Activated naive CD4-positive, alpha-beta T cell treated with anti-CD3 and anti-CD28 coated beads, Interleukin-2, amount 50 U/mL, for 24 hours (primary cell): Measurements from ENCODE around the gene MAML1.

ENCODE experiments used
- H3K27ac Mint-ChIP-seq: one replicate; pipeline ENCODE4 v1.8.0; 2021; ENCODE audit warnings: mild to moderate bottlenecking, mixed read lengths
- H3K27me3 Mint-ChIP-seq: one replicate; pipeline ENCODE4 v1.8.0; 2021; ENCODE audit warnings: mixed read lengths
- H3K36me3 Mint-ChIP-seq: one replicate; pipeline ENCODE4 v1.8.0; 2021; ENCODE audit warnings: mixed read lengths
- H3K4me1 Mint-ChIP-seq: one replicate; pipeline ENCODE4 v1.8.0; 2021; ENCODE audit warnings: mixed read lengths
- H3K4me3 Mint-ChIP-seq: one replicate; pipeline ENCODE4 v1.8.0; 2021; ENCODE audit warnings: mild to moderate bottlenecking, mixed read lengths
- H3K9me3 Mint-ChIP-seq: one replicate; pipeline ENCODE4 v1.8.0; 2021; ENCODE audit warnings: mixed read lengths

Gene MAML1

DNA sequence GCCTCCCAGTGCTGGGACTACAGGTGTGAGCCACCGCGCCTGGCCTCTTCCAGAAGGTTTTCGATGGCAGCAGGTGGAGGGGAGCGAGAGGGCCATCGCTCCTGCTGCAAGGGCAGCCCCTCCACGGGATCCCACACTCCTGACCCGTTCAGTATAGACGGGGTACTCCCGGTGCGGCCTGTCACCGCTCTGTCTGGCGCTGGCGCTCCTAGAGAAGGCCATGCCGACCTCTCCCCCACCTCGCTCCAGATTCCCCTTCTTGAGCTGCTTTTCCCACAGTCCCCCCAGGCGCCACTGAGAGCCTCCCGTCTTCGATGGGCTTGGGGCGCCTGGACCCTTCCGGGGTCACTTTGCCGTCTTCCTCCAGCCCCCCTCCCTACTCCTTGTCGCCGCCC, 83.8 kb downstream of the MAML1 start:
- Mint-ChIP-seq H3K9me3 (no peaks in the 10 kb centered on the region), H3K4me3 (no peak overlapping the region)

DNA sequence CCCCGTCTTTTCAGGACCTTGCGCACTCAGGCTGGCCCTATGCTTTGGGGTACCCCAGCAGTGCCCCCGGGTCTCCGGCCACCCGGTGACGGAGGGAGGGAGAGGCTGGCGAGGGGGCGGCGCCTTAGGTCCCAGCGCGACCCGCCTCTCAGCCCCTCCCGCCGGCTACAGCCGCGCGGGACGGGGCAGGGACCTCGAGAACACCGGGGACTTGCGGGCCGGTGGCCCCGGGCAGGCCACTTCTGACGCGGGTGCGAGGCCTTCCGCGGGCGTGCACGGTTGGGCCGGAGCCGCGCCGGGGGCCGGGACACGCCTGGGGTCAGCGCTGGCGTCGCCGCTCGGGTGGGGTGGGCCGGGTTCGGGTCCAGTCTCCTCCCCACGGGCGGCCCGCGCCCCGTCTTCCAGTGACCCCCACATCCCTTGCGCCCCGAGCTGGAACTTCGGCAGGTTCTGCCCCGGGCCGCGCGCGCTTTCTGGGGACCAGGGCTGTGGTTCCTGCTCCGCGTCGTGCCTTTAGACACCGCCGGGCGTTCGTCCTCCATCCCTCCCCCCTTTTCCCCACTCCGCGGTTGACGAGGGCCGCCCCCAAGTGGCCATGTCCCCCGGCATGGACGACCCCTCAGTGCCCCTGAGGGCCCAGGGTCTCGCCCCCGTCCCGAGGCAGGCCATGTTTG, 84.3 kb downstream of the MAML1 start:
- H3K4me3 Mint-ChIP-seq, result peak overlapping the region; percentile 42
- H3K27me3 Mint-ChIP-seq, result no peaks in the 10 kb centered on the region
- no peaks in the 10 kb centered on the region for H3K9me3 Mint-ChIP-seq
- H3K36me3 Mint-ChIP-seq, result peaks cover 1% of the 10 kb centered on the region
- peaks cover 27% of the 10 kb centered on the region for H3K4me1 Mint-ChIP-seq
- no peak overlapping the region for H3K27ac Mint-ChIP-seq

More for the DNA sequence above, 83.8 kb downstream of the MAML1 start:
- H3K36me3 Mint-ChIP-seq, result peaks cover 1% of the 10 kb centered on the region
- H3K4me1 Mint-ChIP-seq, result peaks cover 24% of the 10 kb centered on the region
- H3K27ac Mint-ChIP-seq, result no peak overlapping the region
- no peaks in the 10 kb centered on the region for H3K27me3 Mint-ChIP-seq

GRCh38 chr5:179817470-179817840, 84.8 kb downstream of the MAML1 start:
- Mint-ChIP-seq H3K4me3 (peak overlapping the region; percentile 42), H3K36me3 (peaks cover 1% of the 10 kb centered on the region), H3K27me3 (no peaks in the 10 kb centered on the region), H3K9me3 (no peaks in the 10 kb centered on the region), H3K27ac (no peak overlapping the region), H3K4me1 (peaks cover 32% of the 10 kb centered on the region)

DNA sequence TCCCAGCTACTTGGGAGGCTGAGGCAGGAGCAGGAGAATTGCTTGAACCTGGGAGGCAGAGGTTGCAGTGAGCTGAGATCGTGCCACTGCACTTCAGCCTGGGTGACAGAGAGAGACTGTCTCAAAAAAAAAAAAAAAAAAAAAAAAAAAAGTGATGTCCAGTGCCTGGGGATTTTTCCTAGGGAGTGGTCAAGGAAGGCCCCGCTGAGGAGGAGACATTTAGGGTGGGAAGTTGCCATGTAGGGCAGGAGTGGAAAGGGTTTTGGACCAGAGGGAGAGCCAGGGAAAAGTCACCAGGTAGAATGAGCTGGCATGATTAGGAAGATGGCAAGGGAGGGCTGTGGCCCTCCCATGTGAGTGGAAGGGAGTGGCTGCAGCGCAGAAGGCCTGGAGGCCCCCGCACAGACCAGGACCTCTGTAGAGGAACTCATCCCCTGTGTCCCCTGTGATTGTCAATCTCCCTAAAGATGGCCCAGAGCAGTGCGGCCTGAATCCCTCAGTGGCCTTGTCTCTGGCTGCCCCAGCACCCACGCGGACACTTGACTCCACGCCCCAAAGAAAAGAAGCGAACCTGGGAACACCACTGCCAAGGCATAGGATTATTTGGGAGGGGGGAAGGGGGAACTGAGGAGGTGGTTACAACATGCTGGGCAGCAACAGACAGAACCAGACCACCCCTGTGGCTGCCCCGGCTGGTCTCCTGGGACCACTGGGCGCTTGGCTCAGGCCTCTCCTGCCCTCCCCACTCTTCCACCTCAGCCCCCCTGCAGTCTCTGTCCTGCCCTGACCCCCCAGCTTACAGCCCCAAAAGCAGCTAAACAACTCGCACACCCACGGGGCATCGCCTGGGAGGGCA, 85.5 kb downstream of the MAML1 start:
- H3K4me1 Mint-ChIP-seq, result peaks cover 39% of the 10 kb centered on the region
- H3K9me3 Mint-ChIP-seq, result no peaks in the 10 kb centered on the region
- no peak overlapping the region for H3K27ac Mint-ChIP-seq
- no peaks in the 10 kb centered on the region for H3K27me3 Mint-ChIP-seq
- peak overlapping the region; percentile 80 for H3K4me3 Mint-ChIP-seq
- peaks cover 3% of the 10 kb centered on the region for H3K36me3 Mint-ChIP-seq

- Mint-ChIP-seq H3K4me3 (peak overlapping the region; percentile 80), H3K36me3 (peaks cover 3% of the 10 kb centered on the region), H3K27ac (no peak overlapping the region), H3K9me3 (no peaks in the 10 kb centered on the region), H3K27me3 (no peaks in the 10 kb centered on the region), H3K4me1 (peaks cover 42% of the 10 kb centered on the region)
Observed at GRCh38 chr5:179818746-179819295, 86.2 kb downstream of the MAML1 start.

- peak overlapping the region; percentile 85 for H3K27ac Mint-ChIP-seq
- peaks cover 4% of the 10 kb centered on the region for H3K36me3 Mint-ChIP-seq
- peaks cover 44% of the 10 kb centered on the region for H3K4me1 Mint-ChIP-seq
- H3K27me3 Mint-ChIP-seq, result no peaks in the 10 kb centered on the region
- H3K9me3 Mint-ChIP-seq, result no peaks in the 10 kb centered on the region
- peak overlapping the region; percentile 79 for H3K4me3 Mint-ChIP-seq
Observed at GRCh38 chr5:179819296-179820126, 86.9 kb downstream of the MAML1 start.

GRCh38 chr5:179820127-179820482, 87.5 kb downstream of the MAML1 start:
- Mint-ChIP-seq H3K36me3 (peaks cover 7% of the 10 kb centered on the region), H3K4me3 (peak overlapping the region; percentile 79), H3K9me3 (no peaks in the 10 kb centered on the region), H3K4me1 (peaks cover 50% of the 10 kb centered on the region), H3K27ac (peak overlapping the region; percentile 85), H3K27me3 (no peaks in the 10 kb centered on the region)

- Mint-ChIP-seq H3K4me3 (peak within 1 kb of the TSS; percentile 93), H3K36me3 (peaks cover 7% of the 10 kb centered on the region), H3K27ac (peak within 1 kb of the TSS; percentile 88), H3K9me3 (no peaks in the 10 kb centered on the region), H3K4me1 (peaks cover 52% of the 10 kb centered on the region), H3K27me3 (no peaks in the 10 kb centered on the region)
Observed at GRCh38 chr5:179820483-179821297, 88.1 kb downstream of the MAML1 start, which contains the start of gene SQSTM1. TSS of gene SQSTM1 (plus strand) at chr5:179820905. CDS start at chr5:179820937, 32 bp downstream.

DNA sequence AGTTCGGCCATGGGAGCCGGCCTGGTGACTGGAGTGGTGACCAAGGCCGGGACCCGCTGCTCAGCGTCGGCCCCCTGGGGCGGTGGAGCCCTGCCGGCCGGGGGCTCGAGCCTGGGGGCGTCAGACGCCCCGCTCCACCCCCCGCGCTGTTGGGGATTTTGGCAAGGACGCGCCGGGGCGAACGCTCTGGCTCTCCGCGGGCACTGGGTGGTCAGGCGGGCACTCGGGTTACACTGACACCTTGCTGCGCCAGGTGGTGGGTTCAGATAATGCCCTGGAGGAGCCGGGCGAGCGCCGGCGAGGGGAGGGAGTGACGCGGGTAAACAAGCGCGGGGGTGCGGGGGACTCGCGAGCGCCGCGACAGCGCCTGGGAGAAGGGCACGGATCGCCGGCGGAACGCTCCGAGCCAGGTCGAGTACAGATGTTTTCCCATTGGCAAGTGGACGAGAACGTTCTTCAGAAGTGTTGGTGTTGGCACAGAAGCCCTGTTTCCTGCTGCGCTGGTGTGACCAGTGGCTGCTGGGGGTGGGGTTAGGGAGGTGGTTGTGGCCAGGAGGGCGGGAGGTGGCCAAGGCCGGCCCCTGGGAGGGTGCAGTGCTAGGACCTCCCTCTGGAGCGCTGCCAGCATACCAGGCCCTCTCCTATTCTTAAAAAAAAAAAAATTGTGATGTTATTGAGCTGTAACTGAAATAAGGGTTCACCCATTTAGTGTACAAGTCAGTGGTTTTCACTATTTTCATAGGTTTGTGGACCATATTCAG, 88.9 kb downstream of the MAML1 start:
- peak overlapping the region; percentile 93 for H3K4me3 Mint-ChIP-seq
- H3K4me1 Mint-ChIP-seq, result peaks cover 52% of the 10 kb centered on the region
- no peaks in the 10 kb centered on the region for H3K9me3 Mint-ChIP-seq

DNA sequence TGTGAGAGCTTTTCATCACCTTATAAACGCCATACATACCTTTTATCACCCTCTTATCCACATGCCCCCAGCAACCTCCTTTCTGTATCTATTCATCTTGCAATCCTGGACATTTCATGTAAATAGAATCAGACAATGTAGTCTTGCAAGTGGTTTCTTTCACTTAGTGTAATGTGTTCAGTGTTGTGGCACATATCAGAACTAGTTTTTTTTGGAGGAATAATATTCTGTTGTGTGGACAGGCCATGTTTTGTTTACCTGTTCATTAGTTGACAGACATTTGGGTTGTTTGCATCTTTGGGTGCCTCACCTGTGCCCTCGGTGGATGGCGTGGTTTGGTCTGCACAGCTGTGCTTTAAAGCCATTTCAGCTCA, 89.4 kb downstream of the MAML1 start:
- Mint-ChIP-seq H3K9me3 (no peaks in the 10 kb centered on the region), H3K27ac (peak overlapping the region; percentile 88), H3K27me3 (no peaks in the 10 kb centered on the region), H3K36me3 (peaks cover 5% of the 10 kb centered on the region), H3K4me1 (peaks cover 56% of the 10 kb centered on the region), H3K4me3 (peak overlapping the region; percentile 93)

More for the DNA sequence above, 88.9 kb downstream of the MAML1 start:
- Mint-ChIP-seq H3K27ac (peak overlapping the region; percentile 88), H3K36me3 (peaks cover 5% of the 10 kb centered on the region), H3K27me3 (no peaks in the 10 kb centered on the region)

DNA sequence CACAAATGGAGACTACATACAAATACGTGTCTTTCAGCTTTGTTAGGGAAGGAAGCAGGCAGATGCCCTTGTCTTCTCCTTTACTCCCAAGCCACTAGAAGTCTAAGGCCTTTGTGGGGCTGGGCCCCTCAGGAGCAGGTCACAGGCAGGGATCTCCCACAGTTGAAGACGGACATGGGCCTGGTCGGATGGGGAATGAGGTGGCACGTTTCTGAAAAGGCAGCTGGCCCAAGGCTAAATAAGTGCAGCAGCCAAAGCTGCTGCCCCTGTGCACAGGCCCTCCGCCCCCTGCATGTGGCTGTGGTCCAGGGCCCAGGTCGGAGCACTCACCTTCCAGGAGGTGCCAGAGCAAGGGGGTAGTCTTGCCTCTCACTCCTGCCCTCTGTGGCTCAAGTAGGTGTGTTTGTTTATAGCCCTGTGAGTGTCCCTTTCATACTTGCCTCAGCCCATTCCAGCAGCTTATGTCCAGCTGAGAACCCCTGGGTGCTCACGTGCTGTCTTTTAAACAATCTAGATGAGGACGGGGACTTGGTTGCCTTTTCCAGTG, 89.9 kb downstream of the MAML1 start:
- H3K27me3 Mint-ChIP-seq, result no peaks in the 10 kb centered on the region
- H3K36me3 Mint-ChIP-seq, result peaks cover 5% of the 10 kb centered on the region
- peak overlapping the region; percentile 93 for H3K4me3 Mint-ChIP-seq
- peaks cover 59% of the 10 kb centered on the region for H3K4me1 Mint-ChIP-seq
- H3K9me3 Mint-ChIP-seq, result no peaks in the 10 kb centered on the region
- H3K27ac Mint-ChIP-seq, result peak overlapping the region; percentile 51

DNA sequence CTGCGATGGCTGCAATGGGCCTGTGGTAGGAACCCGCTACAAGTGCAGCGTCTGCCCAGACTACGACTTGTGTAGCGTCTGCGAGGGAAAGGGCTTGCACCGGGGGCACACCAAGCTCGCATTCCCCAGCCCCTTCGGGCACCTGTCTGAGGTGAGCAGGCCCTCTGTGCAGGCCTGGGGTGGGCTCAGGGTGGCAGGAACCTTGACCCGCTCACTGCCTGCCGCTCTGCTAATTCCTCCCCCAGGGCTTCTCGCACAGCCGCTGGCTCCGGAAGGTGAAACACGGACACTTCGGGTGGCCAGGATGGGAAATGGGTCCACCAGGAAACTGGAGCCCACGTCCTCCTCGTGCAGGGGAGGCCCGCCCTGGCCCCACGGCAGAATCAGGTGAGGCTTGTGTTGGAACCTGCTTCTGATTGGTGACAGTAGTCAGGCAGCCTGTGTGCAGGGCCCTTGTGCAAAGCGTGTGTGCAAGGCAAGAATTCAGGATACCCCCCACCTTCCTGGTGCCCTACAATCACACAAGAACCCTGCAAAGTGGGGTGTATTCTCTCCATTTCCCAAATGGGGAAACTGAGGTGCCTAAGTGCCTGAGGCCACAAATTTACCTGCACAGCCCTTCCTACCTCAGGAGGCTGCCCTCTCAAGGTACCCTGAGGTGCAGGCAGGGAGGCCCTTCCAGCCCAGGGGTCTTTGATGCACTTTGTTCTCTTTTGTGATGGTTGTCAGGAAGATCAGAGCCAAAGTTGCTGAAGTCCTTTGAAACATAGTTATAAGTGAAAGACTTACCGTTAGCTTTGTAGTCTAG, 91.5 kb downstream of the MAML1 start:
- Mint-ChIP-seq H3K9me3 (no peaks in the 10 kb centered on the region), H3K4me1 (peaks cover 57% of the 10 kb centered on the region), H3K4me3 (no peak overlapping the region), H3K36me3 (peaks cover 13% of the 10 kb centered on the region), H3K27ac (no peak overlapping the region), H3K27me3 (no peaks in the 10 kb centered on the region)

DNA sequence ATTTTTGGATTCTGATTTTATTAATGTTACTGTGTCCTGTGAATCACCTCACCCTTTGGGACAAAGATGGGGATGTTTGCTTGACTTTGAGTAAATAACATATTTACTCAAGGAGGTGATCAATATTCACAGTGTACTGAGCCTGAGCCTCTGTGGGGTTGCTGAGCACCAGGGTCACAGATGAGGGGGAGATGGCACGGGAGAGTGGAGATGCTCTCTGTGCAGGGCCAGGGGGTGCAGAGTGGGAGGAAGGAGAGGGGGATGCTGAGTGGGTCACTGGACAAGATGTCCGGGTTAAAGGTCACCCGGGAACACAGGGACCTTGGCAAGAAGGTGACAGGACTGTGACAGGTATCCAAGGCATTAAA, 92.1 kb downstream of the MAML1 start:
- Mint-ChIP-seq H3K9me3 (no peaks in the 10 kb centered on the region), H3K27me3 (no peaks in the 10 kb centered on the region)

More for the DNA sequence above, 92.1 kb downstream of the MAML1 start:
- no peak overlapping the region for H3K27ac Mint-ChIP-seq
- H3K4me3 Mint-ChIP-seq, result no peak overlapping the region
- H3K36me3 Mint-ChIP-seq, result peaks cover 15% of the 10 kb centered on the region
- peaks cover 54% of the 10 kb centered on the region for H3K4me1 Mint-ChIP-seq
